ENCODE data around the gene HTT. TPM values are rescaled to one million over a fixed set of nuclear protein-coding genes. Genes with fewer than 3 reads are reported as not detected.

Gene HTT
- total RNA-seq, 3 donors from 2014 or later, result 50.5 to 59.3 (median 51.5) TPM

DNA sequence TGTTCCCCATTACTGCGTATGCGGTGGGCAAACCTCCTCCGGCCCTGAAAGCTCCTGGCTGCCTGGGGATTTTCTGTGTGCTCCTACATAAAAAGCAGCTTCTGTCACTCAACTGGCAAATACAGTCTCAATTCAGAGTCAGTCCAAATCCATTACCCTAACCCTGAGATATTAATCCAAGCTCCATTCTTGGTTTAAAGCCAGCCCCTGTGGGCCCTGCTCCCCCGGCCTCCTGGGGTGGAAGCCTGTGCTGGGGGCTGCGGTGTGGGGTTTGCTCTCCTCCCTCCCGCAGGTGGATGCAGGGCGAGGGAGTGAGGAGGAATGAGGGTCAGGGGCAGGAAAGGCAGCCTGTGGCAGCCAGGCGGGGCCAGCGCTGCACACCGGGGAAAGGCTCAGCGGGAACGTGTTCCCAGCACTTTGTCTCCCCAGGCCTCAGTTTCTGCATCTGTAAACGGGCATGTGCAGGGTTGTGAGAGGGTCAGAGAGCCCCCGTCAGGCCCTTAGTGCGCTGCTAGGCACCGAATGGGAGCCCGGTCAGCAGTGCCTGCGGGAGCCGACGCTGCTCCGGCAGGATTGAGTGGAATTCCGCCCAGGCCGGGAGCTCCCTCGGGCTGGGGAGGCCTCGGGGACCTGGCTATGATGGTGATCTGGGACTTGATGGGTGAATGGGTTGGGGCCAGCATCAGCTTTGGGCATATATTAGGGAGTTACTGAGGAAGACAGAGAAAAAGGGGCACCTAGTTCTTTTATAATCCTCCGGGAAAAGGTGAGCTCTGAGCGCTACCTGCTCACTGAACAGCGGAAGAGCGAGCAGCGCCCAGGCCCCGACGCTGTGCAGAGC lies 212.1 kb downstream of the HTT start:
- no peak for DNase-seq
- H3K4me1 Mint-ChIP-seq (ENCODE audit: low read depth), result peaks cover 2% of the 10 kb centered on the region
- H3K27me3 Mint-ChIP-seq (ENCODE audit: low read depth), result peaks cover 37% of the 10 kb centered on the region
- no peak overlapping the region for H3K4me3 Mint-ChIP-seq
- no peak for ATAC-seq
- peaks cover 5% of the 10 kb centered on the region for H3K9me3 Mint-ChIP-seq
- H3K36me3 Mint-ChIP-seq (ENCODE audit: insufficient read depth), result no peaks in the 10 kb centered on the region

DNA sequence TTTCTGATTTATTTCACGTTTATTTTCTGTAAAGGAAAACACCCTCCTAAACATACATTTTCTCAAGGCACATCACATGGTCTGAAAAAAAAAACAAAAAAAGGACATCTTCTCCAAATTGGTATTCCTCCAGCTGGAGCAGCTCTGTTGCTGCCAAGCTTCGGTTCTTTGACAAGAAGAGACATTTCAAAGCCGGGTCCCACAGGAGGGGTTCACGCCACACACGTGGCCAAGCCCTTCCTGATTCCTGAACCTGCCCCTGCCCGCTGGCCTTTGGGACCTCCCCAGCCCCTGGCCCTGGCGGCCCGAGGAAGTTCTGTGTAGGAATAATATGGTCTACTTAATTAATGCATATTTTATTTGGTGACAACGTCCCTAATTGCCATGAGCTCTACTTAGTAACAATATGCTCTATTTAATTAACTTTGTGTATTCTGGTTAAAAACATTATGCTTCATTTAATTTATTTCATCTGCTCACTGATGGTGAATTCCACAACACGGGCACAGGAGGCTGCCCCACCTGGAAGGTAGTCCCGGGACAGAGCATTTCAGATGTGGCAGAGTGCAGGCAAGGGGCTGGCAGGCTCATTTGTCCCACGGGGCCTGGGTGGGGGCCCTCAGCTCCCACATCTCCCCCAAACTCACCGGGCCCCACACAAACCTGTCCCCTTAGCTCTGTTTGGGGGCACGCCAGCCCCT lies 212.9 kb downstream of the HTT start:
- H3K36me3 Mint-ChIP-seq (ENCODE audit: insufficient read depth), result no peaks in the 10 kb centered on the region
- ATAC-seq (no peak), DNase-seq (no peak)
- peaks cover 6% of the 10 kb centered on the region for H3K4me1 Mint-ChIP-seq (ENCODE audit: low read depth)
- no peaks in the 10 kb centered on the region for H3K9me3 Mint-ChIP-seq
- H3K27me3 Mint-ChIP-seq (ENCODE audit: low read depth), result peaks cover 35% of the 10 kb centered on the region
- no peak overlapping the region for H3K4me3 Mint-ChIP-seq

DNA sequence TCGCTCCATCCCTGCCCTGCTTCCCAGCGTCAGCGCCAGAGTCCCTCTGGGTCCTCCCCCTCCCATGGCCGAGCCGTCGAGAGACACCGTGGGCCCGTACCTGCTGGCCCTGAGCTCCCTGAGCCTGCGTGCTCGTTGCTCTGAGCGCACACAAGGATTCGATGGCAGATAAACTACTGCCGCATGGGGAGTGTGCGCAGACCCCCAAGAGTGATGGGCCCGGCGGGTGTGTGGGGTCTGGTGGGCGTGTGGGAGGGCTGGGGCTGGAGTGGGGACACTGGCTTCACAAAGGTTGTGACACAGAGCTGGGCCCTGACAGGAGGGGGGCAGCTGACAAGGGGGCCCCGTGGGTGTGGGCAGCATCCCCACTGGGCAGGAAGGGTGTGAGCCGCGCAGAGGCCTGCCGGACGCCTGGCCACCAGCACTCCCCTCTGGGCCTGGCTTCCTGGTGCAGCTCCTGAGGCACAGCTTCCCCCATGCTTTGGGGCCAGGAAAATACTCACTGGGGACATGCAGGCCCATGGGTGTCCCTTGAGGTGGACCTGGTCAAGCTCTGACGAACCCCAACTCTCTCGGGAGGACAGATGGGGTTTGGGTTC lies 213.6 kb downstream of the HTT start:
- no peaks in the 10 kb centered on the region for H3K36me3 Mint-ChIP-seq (ENCODE audit: insufficient read depth)
- ATAC-seq, result no peak
- no peak overlapping the region for H3K4me3 Mint-ChIP-seq
- peaks cover 6% of the 10 kb centered on the region for H3K4me1 Mint-ChIP-seq (ENCODE audit: low read depth)
- H3K27me3 Mint-ChIP-seq (ENCODE audit: low read depth), result peaks cover 32% of the 10 kb centered on the region
- H3K9me3 Mint-ChIP-seq, result no peaks in the 10 kb centered on the region
- DNase-seq, result no peak

DNA sequence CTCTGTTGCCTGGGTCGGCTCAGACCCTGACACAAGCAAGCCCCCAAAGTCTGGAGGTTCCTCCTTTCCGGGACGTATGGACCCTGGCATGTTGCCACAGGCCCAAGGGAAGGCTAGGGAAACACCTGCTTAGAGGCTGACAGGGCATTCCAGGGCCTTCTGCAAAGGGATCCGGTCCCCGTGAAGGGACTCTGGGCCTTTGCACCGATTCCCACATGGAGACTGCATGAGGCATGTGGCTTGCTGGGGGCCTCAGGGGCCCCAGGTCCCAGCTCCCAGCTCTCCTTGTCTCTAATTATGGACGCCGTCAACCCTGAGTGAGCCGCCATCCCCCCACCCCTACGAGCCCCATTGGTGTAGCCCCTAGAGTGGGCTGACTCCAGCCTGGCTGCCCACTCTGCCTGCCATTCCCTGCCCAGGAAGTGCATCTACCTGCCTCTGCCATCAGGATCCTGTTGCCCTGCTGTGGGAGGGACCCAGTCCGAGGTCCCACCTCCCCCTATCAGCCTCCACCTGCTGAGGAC lies 214.2 kb downstream of the HTT start:
- DNase-seq, result no peak
- Mint-ChIP-seq H3K27me3 (ENCODE audit: low read depth) (peaks cover 32% of the 10 kb centered on the region), H3K9me3 (no peaks in the 10 kb centered on the region), H3K4me1 (ENCODE audit: low read depth) (peaks cover 9% of the 10 kb centered on the region), H3K4me3 (no peak overlapping the region), H3K36me3 (ENCODE audit: insufficient read depth) (no peaks in the 10 kb centered on the region)
- no peak for ATAC-seq

DNA sequence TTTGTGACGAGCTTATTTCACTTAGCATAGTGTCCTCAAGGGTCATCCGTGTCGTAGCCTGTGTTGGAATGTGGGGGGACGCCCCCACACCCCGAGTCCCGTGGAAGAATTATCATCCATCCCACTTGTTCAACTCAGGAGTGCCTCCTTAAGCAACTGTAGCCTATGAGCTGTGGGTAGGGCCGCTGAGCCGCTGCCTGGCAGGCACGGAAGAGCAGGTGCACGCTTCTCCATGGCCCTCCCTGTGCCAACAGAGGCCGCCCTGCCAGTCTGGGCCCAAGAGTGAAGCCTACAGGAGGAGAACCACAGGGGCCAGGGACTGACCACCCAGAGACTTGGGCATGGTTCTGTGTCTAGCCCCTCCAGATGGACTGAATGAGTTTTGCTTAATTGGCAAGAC lies 216.0 kb downstream of the HTT start:
- peaks cover 11% of the 10 kb centered on the region for H3K4me1 Mint-ChIP-seq (ENCODE audit: low read depth)
- DNase-seq (no peak), ATAC-seq (no peak)
- H3K9me3 Mint-ChIP-seq, result no peaks in the 10 kb centered on the region
- H3K36me3 Mint-ChIP-seq (ENCODE audit: insufficient read depth), result no peaks in the 10 kb centered on the region
- H3K27me3 Mint-ChIP-seq (ENCODE audit: low read depth), result peaks cover 25% of the 10 kb centered on the region
- no peak overlapping the region for H3K4me3 Mint-ChIP-seq

- no peak overlapping the region for H3K4me3 Mint-ChIP-seq
- peaks cover 22% of the 10 kb centered on the region for H3K27me3 Mint-ChIP-seq (ENCODE audit: low read depth)
- DNase-seq (no peak), ATAC-seq (no peak)
- no peaks in the 10 kb centered on the region for H3K9me3 Mint-ChIP-seq
- no peaks in the 10 kb centered on the region for H3K36me3 Mint-ChIP-seq (ENCODE audit: insufficient read depth)
- peaks cover 11% of the 10 kb centered on the region for H3K4me1 Mint-ChIP-seq (ENCODE audit: low read depth)
Observed at GRCh38 chr4:3290889-3291321, 216.4 kb downstream of the HTT start.

- Mint-ChIP-seq H3K27me3 (ENCODE audit: low read depth) (peaks cover 18% of the 10 kb centered on the region), H3K4me1 (ENCODE audit: low read depth) (peaks cover 11% of the 10 kb centered on the region), H3K4me3 (peak overlapping the region; percentile 87), H3K36me3 (ENCODE audit: insufficient read depth) (no peaks in the 10 kb centered on the region), H3K9me3 (no peaks in the 10 kb centered on the region)
- ATAC-seq (no peak), DNase-seq (no peak)
Observed at GRCh38 chr4:3291411-3291968, 217.0 kb downstream of the HTT start.

- DNase-seq, result no peak
Observed at GRCh38 chr4:3291969-3292570, 217.6 kb downstream of the HTT start.

DNA sequence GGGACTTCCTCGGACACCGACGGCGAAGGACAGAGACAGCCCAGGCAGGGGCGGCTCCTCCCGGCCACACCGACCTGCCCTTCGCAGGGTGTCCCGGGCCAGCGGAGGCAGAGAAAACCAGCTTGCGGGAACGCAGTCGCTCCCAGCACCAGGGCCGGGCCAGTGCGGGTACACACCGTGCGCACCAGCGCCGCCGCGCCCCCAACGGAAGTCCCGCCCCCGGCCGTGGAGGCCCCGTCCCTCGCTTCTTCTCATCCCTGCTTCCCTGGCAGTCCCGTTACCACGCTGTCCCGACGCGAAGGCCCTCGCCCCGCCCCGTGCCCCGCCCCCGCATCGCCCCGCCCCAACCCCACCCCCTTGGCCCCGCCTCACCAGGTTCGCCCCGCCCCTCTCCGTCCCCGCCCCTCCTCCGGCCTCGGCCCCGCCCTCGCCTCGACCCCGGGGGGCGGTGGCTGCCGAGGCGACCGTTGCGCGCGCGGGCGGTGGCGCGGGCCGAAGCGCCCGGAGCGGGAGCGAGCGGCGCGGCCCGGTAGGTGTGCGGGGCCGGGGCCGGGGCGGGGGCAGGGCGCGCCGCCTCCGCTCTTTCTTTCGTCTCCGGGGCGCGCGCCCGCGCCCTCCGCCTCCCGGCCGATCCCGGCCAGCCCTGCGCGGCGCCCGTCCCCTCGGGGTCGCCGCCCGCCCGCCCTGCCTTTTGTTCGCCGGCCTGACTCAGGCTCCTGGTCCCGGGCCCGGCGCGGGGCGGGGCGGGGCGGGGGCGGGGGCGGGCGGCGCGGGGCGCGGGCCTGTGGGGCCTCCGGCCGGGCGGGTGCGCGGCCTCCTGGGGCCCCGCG lies 218.3 kb downstream of the HTT start, which contains the start of gene RGS12:
Gene RGS12 (plus strand): TSS at position 451 of the 830 bp plus-strand sequence. CDS start 23,150 bp downstream, outside the sequence.
- peaks cover 3% of the 10 kb centered on the region for H3K9me3 Mint-ChIP-seq
- H3K36me3 Mint-ChIP-seq (ENCODE audit: insufficient read depth), result no peaks in the 10 kb centered on the region
- DNase-seq, result peak; percentile 83
- H3K4me1 Mint-ChIP-seq (ENCODE audit: low read depth), result peaks cover 11% of the 10 kb centered on the region
- peak; percentile 93 to 95 for ATAC-seq
- H3K27me3 Mint-ChIP-seq (ENCODE audit: low read depth), result peaks cover 7% of the 10 kb centered on the region
- H3K4me3 Mint-ChIP-seq, result peak within 1 kb of the TSS; percentile 87

More at GRCh38 chr4:3291969-3292570, 217.6 kb downstream of the HTT start:
- H3K4me1 Mint-ChIP-seq (ENCODE audit: low read depth), result peaks cover 11% of the 10 kb centered on the region
- ATAC-seq, result peak; percentile 25 to 35
- no peaks in the 10 kb centered on the region for H3K9me3 Mint-ChIP-seq
- no peaks in the 10 kb centered on the region for H3K36me3 Mint-ChIP-seq (ENCODE audit: insufficient read depth)
- peak overlapping the region; percentile 87 for H3K4me3 Mint-ChIP-seq
- H3K27me3 Mint-ChIP-seq (ENCODE audit: low read depth), result peaks cover 14% of the 10 kb centered on the region

Other genes with a start within 250 kb of the HTT start
- gene ADD1, start 230.8 kb upstream of the HTT start, total RNA-seq, result 100 to 1,000 TPM; 147 to 175 (median 153) TPM
- 100 to 1,000 TPM; 165 to 187 (median 179) TPM for gene NOP14, start 111.3 kb upstream of the HTT start, total RNA-seq
- gene GRK4, start 111.1 kb upstream of the HTT start, total RNA-seq, result 1 to 10 TPM; 2.7 to 3.0 (median 2.9) TPM
- gene HTT-AS, start 143 bp upstream of the HTT start, total RNA-seq, result not detected
- gene MSANTD1, start 174.5 kb downstream of the HTT start, total RNA-seq, result under 1 TPM; 0.66 to 0.87 (median 0.78) TPM
- 1 to 10 TPM; 2.3 to 3.0 (median 2.5) TPM for gene RGS12, start 218.3 kb downstream of the HTT start, total RNA-seq